Stimulated activated CD4-positive, alpha-beta T cell treated with anti-CD3 and anti-CD28 coated beads, Interleukin-4, amount 100 ng/mL, for 1 hour (primary cell): ENCODE measurements around the gene HOPX.
A peak's percentile ranks its signal among the peaks of the same experiment; 100 is the strongest.
"Not testable (repeated sequence)": the region's sequence is repeated elsewhere in the genome, so short reads cannot be mapped to it uniquely, and the experiment has no call there.

Experiments
- DNase-seq: peaks from one replicate; pipeline ENCODE4 v3.0.0-alpha.2; 2020

HOPX gene

GRCh38 chr4:56681158-56681852 lies at the start of gene HOPX:
Gene HOPX (minus strand): TSS chr4:56681296. CDS start chr4:56657816, 23,480 bp downstream.
- DNase-seq = peak; percentile 54

- DNase-seq = no peak
These were observed 49.0 kb upstream of the HOPX start for GRCh38 chr4:56730097-56730496.

GRCh38 chr4:56728512-56728911 lies 47.4 kb upstream of the HOPX start:
- DNase-seq = no peak

- DNase-seq = no peak
These were observed 46.1 kb upstream of the HOPX start for GRCh38 chr4:56727150-56727549.

- not testable (repeated sequence) for DNase-seq
These were observed 45.5 kb upstream of the HOPX start for GRCh38 chr4:56726593-56726992.

- DNase-seq = no peak
These were observed 42.6 kb upstream of the HOPX start for GRCh38 chr4:56723659-56724230.

GRCh38 chr4:56723201-56723605 lies 42.1 kb upstream of the HOPX start:
- peak; percentile 13 for DNase-seq

- DNase-seq = no peak
These were observed 27.1 kb upstream of the HOPX start for GRCh38 chr4:56708146-56708545.

- DNase-seq = no peak
These were observed 24.9 kb upstream of the HOPX start for GRCh38 chr4:56705966-56706365.

- DNase-seq = no peak
These were observed 24.2 kb upstream of the HOPX start for GRCh38 chr4:56705334-56705733.

- DNase-seq = no peak
These were observed 23.2 kb upstream of the HOPX start for GRCh38 chr4:56704089-56704871.

GRCh38 chr4:56703378-56703777 lies 22.3 kb upstream of the HOPX start:
- no peak for DNase-seq

- DNase-seq = no peak
These were observed 20.5 kb upstream of the HOPX start for GRCh38 chr4:56701644-56702043.

- no peak for DNase-seq
These were observed 20.0 kb upstream of the HOPX start for GRCh38 chr4:56701161-56701480.

GRCh38 chr4:56699537-56700105 lies 18.5 kb upstream of the HOPX start:
- no peak for DNase-seq

GRCh38 chr4:56698329-56698728 lies 17.2 kb upstream of the HOPX start:
- DNase-seq = no peak

- no peak for DNase-seq
These were observed 15.0 kb upstream of the HOPX start for GRCh38 chr4:56696056-56696455.

- DNase-seq = not testable (repeated sequence)
These were observed 12.4 kb upstream of the HOPX start for GRCh38 chr4:56693476-56693875.

- no peak for DNase-seq
These were observed 11.5 kb upstream of the HOPX start for GRCh38 chr4:56692576-56692975.

GRCh38 chr4:56691425-56691824 lies 10.3 kb upstream of the HOPX start:
- no peak for DNase-seq

- no peak for DNase-seq
These were observed 9.3 kb upstream of the HOPX start for GRCh38 chr4:56690393-56690792.

GRCh38 chr4:56689201-56689969 lies 8.3 kb upstream of the HOPX start:
- DNase-seq = no peak

- no peak for DNase-seq
These were observed 7.1 kb upstream of the HOPX start for GRCh38 chr4:56688094-56688647.
